GM18499 (cell line): ENCODE measurements around the gene TAF11L10.
"Not testable (repeated sequence)": the region's sequence is repeated elsewhere in the genome, so short reads cannot be mapped to it uniquely, and the experiment has no call there.

ENCODE experiments used
- ATAC-seq: cut with Tn5 transposase; IDR thresholded peaks from one replicate; pipeline ENCODE4 v1.9.1; 2021; ENCODE audit warnings: moderate number of reproducible peaks; ENCODE audit not compliant: insufficient read depth, unreplicated experiment

Gene TAF11L10

GRCh38 chr5:17597728-17598127 is at the start of gene TAF11L10:
Gene TAF11L10 (minus strand): TSS chr5:17597828.
- ATAC-seq: not testable (repeated sequence)

- no peak for ATAC-seq
These were observed 36.5 kb upstream of the TAF11L10 start, which contains the start of gene TAF11L14 for GRCh38 chr5:17634160-17634559. Gene TAF11L14 (plus strand): TSS chr5:17634460.

GRCh38 chr5:17631788-17632187 is 34.2 kb upstream of the TAF11L10 start, which contains the start of gene TAF11L13:
Gene TAF11L13 (plus strand): TSS chr5:17632088.
- ATAC-seq: not testable (repeated sequence)

- no peak for ATAC-seq
These were observed 28.1 kb upstream of the TAF11L10 start for GRCh38 chr5:17625686-17626085.

- no peak for ATAC-seq
These were observed 23.0 kb upstream of the TAF11L10 start for GRCh38 chr5:17620627-17621026.

- no peak for ATAC-seq
These were observed 21.7 kb upstream of the TAF11L10 start for GRCh38 chr5:17619354-17619753.

- no peak for ATAC-seq
These were observed 17.4 kb upstream of the TAF11L10 start for GRCh38 chr5:17614872-17615605.

GRCh38 chr5:17610092-17610491 is 12.5 kb upstream of the TAF11L10 start, which contains the start of gene TAF11L12:
Gene TAF11L12 (plus strand): TSS chr5:17610392.
- not testable (repeated sequence) for ATAC-seq

- ATAC-seq: not testable (repeated sequence)
These were observed 9.8 kb upstream of the TAF11L10 start for GRCh38 chr5:17607461-17607860.

GRCh38 chr5:17604951-17605350 is 7.3 kb upstream of the TAF11L10 start:
- no peak for ATAC-seq

- not testable (repeated sequence) for ATAC-seq
These were observed 6.3 kb upstream of the TAF11L10 start, which contains the start of gene TAF11L11 for GRCh38 chr5:17603880-17604279. Gene TAF11L11 (plus strand): TSS chr5:17604183.

GRCh38 chr5:17594255-17594654 is 3.4 kb downstream of the TAF11L10 start, which contains the start of gene TAF11L9:
Gene TAF11L9 (minus strand): TSS chr5:17594394.
- ATAC-seq: not testable (repeated sequence)

- ATAC-seq: not testable (repeated sequence)
These were observed 6.8 kb downstream of the TAF11L10 start, which contains the start of gene TAF11L8 for GRCh38 chr5:17590860-17591259. Gene TAF11L8 (minus strand): TSS chr5:17590960.

GRCh38 chr5:17585658-17586057 is 12.0 kb downstream of the TAF11L10 start, which contains the start of gene TAF11L7:
Gene TAF11L7 (minus strand): TSS chr5:17585758.
- ATAC-seq: not testable (repeated sequence)
